HG03354 (cell line): Measurements from ENCODE around the gene DUOX1.

Source experiments
- ATAC-seq: cut with Tn5 transposase; IDR thresholded peaks from one replicate; pipeline ENCODE4 v1.9.1; 2021; ENCODE audit warnings: mild to moderate bottlenecking; ENCODE audit not compliant: unreplicated experiment, poor library complexity, severe bottlenecking

Gene DUOX1

GRCh38 chr15:45162771-45163507 lies 33.1 kb downstream of the DUOX1 start:
- no peak for ATAC-seq

GRCh38 chr15:45163508-45163856 lies 33.7 kb downstream of the DUOX1 start:
- no peak for ATAC-seq

- ATAC-seq: no peak
Observed at GRCh38 chr15:45164914-45165313, 35.1 kb downstream of the DUOX1 start.

GRCh38 chr15:45165536-45165935 lies 35.7 kb downstream of the DUOX1 start:
- ATAC-seq: no peak

GRCh38 chr15:45166834-45167630 lies 37.2 kb downstream of the DUOX1 start:
- peak; percentile 95 for ATAC-seq

- no peak for ATAC-seq
Observed at GRCh38 chr15:45167631-45168205, 37.9 kb downstream of the DUOX1 start.

- ATAC-seq: no peak
Observed at GRCh38 chr15:45168286-45168685, 38.5 kb downstream of the DUOX1 start.

GRCh38 chr15:45168751-45169551 lies 39.2 kb downstream of the DUOX1 start:
- no peak for ATAC-seq

GRCh38 chr15:45169608-45170480 lies 40.0 kb downstream of the DUOX1 start:
- no peak for ATAC-seq

GRCh38 chr15:45171912-45172311 lies 42.1 kb downstream of the DUOX1 start:
- no peak for ATAC-seq

- ATAC-seq: no peak
Observed at GRCh38 chr15:45174069-45174468, 44.3 kb downstream of the DUOX1 start.

GRCh38 chr15:45174577-45174976 lies 44.8 kb downstream of the DUOX1 start:
- ATAC-seq: no peak

- ATAC-seq: no peak
Observed at GRCh38 chr15:45177285-45177684, 47.5 kb downstream of the DUOX1 start.

GRCh38 chr15:45179221-45179985 lies 49.6 kb downstream of the DUOX1 start:
- ATAC-seq: no peak

GRCh38 chr15:45180201-45180600 lies 50.4 kb downstream of the DUOX1 start:
- no peak for ATAC-seq

GRCh38 chr15:45180648-45181436 lies 51.0 kb downstream of the DUOX1 start:
- ATAC-seq: no peak

GRCh38 chr15:45181491-45182285 lies 51.9 kb downstream of the DUOX1 start:
- ATAC-seq: no peak
